ENCODE results near the gene RCVRN.

DNA sequence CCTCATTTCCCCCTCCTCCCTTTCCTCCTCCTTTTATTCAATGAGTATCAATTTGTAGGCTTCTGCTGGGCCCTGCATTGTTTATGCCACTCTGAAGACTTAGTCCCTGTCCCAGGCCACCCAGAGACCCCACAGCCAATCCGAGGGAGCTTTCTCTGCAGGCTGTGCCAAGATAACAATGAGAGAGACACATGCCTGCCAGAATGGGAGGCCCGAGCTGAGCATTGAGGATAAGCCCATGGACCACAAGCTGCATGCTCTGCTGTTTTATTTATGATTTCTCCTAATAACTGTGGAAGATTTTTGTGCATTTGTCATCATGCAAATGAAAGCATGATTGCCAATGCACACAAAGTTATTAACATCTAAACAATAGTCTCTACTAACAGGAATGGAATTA is 3.0 kb downstream of the RCVRN start:
- TF ChIP-seq CTCF (conservative IDR thresholded peaks at IDR 0.05) (no peak), EZH2 (IDR thresholded peaks at IDR 0.05; ENCODE audit: low read depth) (no peak)
